ENCODE measurements around the gene ALMS1.
"Not testable (repeated sequence)": the region's sequence is repeated elsewhere in the genome, so short reads cannot be mapped to it uniquely, and the experiment has no call there.

The ALMS1 gene

DNA sequence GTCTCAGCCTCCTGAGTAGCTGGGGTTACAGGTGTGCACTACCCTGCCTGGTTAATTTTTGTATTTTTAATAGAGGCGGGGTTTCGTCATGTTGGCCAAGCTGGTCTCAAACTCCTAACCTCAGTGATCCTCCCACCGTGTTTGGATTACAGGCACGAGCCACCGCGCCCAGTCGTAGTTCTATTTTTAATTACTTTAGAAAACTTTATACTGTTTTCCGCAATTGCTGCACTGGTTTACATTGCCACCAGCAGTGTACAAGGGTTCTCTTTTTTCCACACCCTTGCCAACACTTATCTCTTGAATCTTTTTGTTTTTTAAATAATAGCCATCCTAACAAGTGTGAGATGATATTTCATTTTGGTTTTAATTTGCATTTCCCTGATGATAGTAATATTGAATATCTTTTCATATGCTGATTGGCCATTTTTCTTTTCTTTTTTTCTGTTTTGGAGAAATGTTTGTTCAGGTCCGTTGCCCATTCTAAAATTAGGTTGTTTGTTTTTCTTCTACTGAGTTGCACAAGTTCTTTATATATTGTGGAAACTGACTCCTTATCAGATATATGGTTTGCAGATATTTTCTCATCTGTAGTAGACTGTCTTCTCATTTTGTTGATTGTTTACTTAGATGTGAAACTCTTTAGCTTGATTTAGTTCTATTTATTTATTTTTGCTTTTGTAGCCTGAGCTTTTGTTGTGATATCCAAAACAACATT, 16.9 kb downstream of the ALMS1 start:
- no peak for DNase-seq (ENCODE audit: low read depth, low spot score)

DNA sequence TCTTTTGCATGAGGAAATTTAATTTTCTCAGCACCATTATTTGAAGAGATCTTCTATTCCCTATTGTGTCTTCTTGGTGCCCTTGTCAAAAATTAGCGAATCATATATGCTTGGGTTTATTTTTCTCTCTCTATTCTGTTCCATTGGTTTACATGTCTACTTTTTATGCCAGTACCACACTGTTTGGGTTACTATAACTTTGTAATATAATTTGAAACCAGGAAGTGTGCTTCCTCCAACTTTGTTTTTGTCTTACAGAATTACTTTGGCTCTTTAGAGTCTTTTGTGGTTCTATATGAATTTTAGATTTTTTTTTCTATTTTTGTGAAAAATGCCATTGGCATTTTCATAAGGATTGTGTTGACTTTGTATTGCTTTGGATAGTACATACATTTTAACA, 17.6 kb downstream of the ALMS1 start:
- no peak for DNase-seq (ENCODE audit: low read depth, low spot score)

DNA sequence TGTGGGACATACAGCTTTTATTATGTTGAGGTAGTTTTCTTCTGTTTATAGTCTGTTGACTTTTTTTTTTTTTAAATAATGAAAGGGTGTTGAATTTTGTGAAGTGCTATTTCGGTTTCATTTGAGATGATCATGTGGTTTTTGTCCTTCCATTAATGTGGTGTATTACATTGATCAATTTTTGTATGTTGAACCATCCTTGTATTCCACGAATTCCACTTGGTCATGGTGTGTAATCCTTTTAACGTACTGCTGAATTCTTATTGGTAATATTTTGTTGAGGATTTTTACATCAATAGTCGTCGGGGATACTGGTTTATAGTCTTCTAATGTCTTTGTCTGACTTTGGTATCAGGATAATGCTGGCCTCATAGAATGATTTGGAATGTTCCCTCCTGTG, 18.8 kb downstream of the ALMS1 start:
- no peak for DNase-seq (ENCODE audit: low read depth, low spot score)

DNA sequence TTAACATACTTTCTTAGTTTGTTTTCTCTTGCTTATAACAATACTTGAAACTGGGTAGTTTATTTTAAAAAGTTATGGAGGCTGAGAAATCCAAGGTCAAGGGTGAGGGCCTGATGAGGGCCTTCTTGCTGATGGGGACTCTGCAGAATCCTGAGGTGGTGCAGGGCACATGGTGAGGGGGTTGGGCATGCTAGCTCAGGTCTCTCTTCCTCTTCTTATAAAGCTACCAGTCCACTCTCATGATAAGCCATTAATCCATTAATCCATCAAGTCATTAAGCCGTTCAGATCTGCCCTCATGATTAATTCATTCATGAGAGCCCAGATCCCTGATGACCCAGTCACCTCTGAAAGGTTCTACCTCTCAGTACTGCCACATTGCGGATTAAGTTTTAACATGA, 21.4 kb downstream of the ALMS1 start:
- DNase-seq (ENCODE audit: low read depth, low spot score), result no peak

DNA sequence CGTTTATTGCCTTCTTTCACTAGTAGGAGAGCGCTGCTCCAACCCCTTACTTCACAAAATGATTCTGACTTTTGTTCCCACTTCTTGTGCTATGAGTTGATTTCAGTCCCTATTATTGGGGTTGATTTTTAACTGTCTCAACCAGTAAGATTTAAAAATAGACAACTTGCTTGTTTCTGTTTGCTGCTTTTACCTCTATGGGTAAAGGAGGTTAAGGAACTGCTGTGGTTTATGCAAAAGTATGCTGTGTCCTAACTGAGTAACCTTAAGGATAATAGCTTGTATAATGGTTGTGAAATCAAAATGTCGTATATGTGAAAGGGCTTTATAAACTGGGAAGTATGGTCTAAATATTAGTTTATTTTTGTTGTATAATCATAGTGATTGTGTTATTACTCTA, 22.6 kb downstream of the ALMS1 start:
- DNase-seq (ENCODE audit: low read depth, low spot score), result no peak

DNA sequence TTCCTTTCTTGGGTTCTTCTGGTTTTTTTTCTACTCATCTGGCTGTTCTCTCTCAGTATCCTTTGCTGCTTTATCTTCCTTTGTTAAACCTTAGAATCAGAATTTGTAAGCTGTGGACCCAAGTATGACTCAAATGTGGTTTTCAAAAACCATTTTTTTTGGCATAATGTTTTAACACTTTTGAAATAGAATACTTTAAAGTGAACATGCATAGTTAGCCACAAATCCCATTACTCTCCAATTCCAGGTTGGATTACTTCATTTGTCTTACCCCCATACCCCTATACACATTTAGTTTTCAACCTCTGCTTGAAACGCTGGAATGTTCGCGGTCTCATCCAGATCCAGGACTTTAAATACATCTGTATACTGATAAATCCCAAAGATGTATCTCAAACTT, 29.1 kb downstream of the ALMS1 start:
- DNase-seq (ENCODE audit: low read depth, low spot score), result peak; percentile 18

DNA sequence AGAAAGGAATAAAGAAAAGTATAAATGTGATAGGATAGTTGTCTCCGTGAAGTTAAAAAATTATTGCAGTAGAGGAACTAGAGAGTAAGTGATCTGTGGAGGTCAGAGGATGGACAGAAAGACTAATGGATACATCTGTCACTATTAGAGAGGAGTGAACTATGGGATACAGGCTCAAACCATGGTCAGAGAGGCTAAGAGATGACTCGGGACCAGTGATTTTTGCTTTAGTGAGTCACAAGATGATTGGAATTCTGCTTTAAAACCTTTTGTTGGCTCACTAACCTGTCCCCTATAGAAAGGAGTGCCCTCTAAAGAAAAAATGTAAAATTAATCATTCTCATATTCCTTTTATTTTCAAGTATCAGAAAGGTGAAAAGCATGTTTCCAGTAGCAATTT, 30.3 kb downstream of the ALMS1 start:
- peak; percentile 4 for DNase-seq (ENCODE audit: low read depth, low spot score)

DNA sequence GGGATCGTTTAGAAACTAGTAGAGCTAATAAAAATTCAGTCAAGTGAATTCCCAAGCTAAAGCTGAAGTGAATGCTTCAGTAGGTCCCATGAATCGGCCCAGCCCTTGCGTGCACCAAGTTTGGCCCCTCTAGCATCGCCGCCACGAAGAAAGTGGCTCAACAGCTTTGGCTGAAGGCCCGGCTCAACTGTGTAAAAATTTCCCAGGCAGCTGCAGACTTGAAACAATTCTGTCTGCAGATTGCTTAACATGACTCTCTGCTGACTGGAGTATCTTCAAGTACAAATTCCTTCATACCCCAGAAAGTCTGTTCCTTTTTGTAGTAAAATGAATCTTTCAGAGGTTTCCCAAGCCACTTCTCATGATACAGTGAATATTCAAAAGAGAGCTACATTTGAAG, 32.7 kb downstream of the ALMS1 start:
- DNase-seq (ENCODE audit: low read depth, low spot score), result peak; percentile 91

DNA sequence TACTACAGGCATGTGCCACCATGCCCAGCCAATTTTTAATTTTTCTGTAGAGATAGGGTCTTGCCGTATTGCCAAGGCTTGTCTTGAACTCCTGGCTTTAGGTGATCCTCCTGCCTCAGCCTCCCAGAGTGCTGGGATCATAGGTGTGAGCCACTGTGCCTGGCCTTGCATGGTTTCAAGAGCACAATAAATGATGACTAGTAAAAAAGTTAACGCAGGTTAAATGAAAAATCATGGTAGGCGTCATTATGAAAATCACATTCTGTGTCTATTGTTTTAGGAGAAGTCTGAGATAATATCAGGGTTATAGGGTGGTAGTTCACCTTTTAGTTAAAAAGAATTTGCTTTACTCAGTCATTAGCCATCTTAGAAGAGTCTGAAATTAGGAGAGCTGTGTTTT, 38.3 kb downstream of the ALMS1 start:
- no peak for DNase-seq (ENCODE audit: low read depth, low spot score)

DNA sequence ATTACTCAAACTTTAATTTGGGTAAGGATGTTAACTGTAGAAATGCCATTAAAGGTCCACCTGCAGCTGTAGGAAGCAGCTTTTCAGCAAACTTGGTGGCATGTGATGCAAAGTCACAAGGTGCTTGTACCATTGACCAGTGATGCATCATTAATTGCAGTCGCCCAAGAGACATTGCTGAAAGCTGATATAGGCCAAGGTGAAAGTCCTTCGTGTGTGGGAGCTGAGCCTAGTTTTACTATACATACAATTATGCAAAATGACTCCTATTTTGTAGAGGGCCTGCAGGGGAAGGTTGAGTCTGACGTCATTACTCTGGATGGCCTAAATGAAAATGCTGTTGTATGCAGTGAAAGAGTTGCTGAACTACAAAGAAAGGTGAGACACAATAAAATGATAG, 40.5 kb downstream of the ALMS1 start:
- no peak for DNase-seq (ENCODE audit: low read depth, low spot score)

DNA sequence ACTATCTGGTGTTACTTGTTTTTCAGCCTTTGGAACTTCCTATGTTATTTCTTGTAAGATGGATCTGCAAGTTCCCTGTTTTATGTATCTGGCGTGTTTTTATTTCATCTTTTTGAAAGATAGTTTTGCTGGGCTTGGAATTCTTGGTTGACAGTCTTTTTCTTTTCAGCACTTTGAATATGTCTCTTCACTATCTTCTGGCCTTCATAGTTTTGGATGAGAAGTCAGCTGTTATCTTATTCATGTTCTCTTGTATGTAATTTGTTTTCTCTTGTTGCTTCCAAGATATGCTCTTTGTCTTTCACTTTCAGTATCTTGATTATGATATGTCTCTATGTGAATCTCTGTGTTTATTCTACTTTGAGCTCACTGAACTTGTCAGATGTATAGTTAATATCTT, 50.4 kb downstream of the ALMS1 start:
- no peak for DNase-seq (ENCODE audit: low read depth, low spot score)

DNA sequence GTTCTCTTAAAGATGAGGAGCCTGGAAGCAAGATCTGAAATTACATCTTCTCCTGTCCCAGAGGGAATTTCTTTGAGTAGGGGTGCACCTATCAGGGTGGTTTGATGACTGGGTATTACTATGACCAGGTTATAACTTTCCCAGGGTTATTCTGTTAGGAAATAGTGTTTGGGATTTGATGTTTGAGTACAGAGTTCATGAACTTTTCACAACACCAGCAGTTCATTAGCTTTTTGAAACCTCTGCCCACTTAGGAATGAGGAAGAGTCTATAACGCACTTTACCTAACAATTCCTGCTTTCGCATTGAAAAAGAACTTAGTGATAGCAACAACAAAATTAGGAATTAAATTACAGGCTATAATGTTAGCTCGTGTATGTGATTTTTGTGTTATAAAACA, 58.6 kb downstream of the ALMS1 start:
- no peak for DNase-seq (ENCODE audit: low read depth, low spot score)

DNA sequence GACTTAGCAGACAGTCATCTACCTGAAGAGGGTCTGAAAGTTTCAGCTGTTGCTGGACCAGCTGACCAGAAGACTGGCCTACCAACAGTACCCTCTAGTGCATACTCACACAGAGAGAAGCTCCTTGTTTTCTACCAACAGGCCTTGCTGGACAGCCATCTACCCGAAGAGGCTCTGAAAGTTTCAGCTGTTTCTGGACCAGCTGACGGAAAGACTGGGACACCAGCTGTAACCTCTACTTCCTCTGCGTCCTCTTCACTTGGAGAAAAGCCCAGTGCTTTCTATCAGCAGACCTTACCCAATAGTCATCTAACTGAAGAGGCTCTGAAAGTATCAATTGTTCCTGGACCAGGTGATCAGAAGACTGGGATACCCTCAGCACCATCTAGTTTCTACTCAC, 63.2 kb downstream of the ALMS1 start:
- no peak for DNase-seq (ENCODE audit: low read depth, low spot score)

DNA sequence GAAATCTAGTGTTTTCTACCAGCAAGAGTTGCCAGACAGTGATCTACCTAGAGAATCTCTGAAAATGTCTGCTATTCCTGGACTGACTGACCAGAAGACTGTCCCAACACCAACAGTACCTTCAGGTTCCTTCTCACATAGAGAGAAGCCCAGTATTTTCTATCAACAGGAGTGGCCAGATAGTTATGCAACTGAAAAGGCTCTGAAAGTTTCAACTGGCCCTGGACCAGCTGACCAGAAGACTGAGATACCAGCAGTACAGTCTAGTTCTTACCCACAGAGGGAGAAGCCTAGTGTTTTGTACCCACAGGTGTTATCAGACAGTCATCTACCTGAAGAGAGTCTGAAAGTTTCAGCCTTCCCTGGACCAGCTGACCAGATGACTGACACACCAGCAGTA, 63.8 kb downstream of the ALMS1 start:
- DNase-seq (ENCODE audit: low read depth, low spot score), result no peak

DNA sequence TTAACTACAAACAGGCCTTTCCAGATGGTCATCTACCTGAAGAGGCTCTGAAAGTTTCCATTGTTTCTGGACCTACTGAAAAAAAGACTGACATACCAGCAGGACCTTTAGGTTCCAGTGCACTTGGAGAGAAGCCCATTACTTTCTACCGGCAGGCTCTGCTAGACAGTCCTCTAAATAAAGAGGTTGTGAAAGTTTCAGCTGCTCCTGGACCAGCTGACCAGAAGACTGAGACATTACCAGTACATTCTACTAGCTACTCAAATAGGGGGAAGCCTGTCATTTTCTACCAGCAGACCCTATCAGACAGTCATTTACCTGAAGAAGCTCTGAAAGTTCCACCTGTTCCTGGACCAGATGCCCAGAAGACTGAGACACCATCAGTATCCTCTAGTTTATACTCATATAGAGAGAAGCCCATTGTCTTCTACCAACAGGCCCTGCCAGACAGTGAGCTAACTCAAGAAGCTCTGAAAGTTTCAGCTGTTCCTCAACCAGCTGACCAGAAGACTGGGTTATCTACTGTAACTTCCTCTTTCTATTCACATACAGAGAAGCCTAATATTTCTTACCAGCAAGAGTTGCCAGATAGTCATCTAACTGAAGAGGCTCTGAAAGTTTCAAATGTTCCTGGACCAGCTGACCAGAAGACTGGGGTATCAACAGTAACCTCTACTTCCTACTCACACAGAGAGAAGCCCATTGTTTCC, 65.8 kb downstream of the ALMS1 start:
- DNase-seq (ENCODE audit: low read depth, low spot score), result no peak

DNA sequence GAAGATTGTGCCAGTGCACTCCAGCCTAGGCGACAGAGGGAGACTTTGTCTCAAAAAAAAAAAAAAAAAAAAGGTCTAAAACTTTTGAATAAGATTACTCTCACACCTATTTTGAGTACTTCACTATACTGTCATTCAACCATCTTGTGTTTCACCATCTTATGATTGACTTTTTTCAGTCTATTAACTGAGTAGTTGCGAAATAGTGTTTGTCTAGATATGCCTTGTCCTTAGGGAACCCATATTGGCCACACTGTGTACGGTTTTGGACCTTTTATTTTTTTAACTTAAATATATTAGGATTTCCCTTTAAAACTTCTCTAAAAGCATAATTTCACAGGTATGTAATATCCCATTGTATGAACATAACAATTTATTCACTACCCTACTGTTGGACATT, 72.3 kb downstream of the ALMS1 start:
- no peak for DNase-seq (ENCODE audit: low read depth, low spot score)

DNA sequence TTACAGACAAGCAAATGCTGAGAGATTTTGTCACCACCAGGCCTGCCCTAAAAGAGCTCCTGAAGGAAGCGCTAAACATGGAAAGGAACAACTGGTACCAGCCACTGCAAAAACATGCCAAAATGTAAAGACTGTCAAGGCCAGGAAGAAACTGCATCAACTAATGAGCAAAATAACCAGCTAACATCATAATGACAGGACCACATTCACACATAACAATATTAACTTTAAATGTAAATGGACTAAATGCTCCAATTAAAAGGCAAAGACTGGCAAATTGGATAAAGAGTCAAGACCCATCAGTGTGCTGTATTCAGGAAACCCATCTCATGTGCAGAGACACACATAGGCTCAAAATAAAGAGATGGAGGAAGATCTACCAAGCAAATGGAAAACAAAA, 76.8 kb downstream of the ALMS1 start:
- DNase-seq (ENCODE audit: low read depth, low spot score), result not testable (repeated sequence)

DNA sequence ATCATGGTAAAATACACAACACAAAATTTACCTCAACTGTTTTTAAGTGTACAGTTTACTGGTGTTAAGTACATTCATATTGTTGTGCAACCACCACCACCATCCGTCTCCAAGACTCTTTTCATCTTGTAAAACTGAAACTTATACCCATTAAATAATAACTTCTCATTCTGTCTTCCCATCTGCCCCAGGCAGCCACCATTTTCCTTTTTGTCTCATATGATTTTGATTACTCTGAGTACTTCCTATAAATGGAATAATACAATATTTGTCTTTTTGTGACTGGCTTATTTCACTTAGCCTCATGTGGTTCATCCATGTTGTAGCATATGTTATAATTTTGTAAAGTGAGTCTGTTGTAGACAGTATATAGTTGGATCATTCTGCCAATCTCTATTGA, 82.7 kb downstream of the ALMS1 start:
- DNase-seq (ENCODE audit: low read depth, low spot score), result no peak

DNA sequence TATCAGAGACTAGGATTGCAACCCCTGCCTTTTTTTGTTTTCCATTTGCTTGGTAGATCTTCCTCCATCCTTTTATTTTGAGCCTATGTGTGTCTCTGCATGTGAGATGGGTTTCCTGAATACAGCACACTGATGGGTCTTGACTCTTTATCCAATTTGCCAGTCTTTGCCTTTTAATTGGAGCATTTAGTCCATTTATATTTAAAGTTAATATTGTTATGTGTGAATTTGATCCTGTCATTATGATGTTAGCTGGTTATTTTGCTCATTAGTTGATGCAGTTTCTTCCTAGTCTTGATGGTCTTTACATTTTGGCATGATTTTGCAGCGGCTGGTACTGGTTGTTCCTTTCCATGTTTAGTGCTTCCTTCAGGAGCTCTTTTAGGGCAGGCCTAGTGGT, 98.2 kb downstream of the ALMS1 start:
- DNase-seq (ENCODE audit: low read depth, low spot score), result not testable (repeated sequence)

DNA sequence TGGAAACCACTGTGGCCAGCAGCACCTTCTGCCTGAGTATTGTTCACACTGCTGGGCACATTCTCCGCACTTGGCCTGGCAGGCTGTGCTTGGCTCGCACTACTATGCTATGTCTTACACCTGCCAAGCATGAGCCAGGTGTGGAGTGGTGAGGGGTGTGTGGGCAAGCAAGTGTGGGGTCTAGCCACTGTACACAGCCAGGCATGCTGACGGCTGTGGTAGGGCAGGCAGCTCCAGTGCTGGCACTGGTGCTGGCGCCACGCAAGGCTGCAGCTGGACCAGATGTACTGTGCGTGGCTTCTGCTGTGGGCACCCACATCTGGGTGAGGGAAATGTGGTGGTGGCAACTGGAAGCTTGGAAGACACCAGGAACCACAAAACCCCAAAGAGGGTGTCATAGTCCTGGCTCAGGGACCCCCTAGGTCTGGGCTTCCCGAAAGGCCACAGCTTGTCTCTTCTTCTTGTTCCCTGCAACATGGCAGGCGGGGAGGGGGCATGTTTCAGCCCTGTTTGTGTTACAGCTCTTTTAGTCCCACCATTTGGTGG, 101.5 kb downstream of the ALMS1 start:
- DNase-seq (ENCODE audit: low read depth, low spot score), result no peak

DNA sequence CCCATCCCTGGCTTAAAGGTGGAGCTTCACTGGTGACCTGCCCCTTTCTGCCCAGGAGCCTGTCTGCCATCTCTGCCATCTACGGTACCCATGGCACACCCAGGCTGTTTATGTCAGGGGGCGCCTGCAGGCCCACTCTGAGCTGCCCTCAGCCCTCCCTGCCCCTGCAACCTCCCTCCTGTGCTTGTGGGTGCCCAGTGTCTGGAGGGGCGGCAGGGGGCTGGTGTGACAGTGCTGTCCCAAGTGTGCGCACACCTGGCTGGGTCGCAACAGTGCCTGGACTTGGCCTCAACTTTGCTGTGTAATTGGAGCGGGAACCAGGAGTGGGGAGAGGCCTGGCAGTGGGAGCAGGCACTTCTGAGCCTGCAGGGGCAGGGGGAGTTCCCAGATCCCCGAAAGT, 102.4 kb downstream of the ALMS1 start:
- DNase-seq (ENCODE audit: low read depth, low spot score), result no peak

DNA sequence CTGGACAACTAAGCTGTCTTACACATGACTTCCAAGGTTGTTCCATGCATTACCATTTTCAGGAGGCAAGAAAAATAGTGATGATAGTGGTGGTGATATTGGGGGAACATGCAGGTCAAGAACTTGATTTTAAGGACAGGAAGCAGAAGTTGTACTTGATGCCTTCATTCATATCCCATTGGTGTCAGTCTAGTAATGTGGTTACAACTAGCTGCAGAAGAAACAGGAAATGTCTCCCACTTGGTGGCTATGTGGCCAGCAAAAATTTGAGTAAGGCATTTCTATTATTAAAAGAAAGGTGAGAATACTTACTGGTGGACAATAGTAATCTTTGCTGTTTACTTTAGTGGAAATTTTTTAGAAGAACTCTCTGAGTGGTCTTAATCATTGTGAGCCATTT, 103.4 kb downstream of the ALMS1 start:
- DNase-seq (ENCODE audit: low read depth, low spot score), result no peak

DNA sequence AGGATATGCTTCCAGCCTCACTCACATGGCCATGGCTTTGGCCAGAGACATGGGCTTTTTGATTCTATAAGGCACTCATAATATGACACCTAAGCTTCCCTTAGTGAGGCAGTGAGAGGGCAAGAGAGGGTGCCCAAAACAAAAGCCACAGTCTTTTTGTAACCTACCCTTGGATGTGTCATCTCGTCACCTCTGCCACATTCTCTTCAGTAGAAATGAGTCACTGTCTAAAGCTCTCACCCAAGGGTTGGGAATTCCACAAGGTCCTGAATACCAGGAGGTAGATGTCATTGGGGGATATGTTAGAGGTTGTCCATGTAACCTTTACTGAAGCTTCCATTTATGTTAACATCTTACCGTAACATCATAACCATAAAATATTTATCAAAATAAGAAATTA, 108.4 kb downstream of the ALMS1 start:
- peak; percentile 61 for DNase-seq (ENCODE audit: low read depth, low spot score)
